Osteoblast (primary cell): ENCODE results near the gene RPL18. TPM values are rescaled to one million over a fixed set of nuclear protein-coding genes. Genes with fewer than 3 reads are reported as not detected.
A peak's percentile ranks its signal among the peaks of the same experiment; 100 is the strongest.

Experiments used
- DNase-seq: peaks from one replicate; pipeline ENCODE4 v3.0.0; 2011; ENCODE audit warnings: low spot score, mixed read lengths; ENCODE audit not compliant: insufficient read length; ENCODE audit errors: missing footprints
- H2AFZ ChIP-seq: 2 replicates; pipeline ENCODE4 v1.6.0; 2011; ENCODE audit warnings: mild to moderate bottlenecking, low read length
- H3K27ac ChIP-seq: 2 replicates; pipeline ENCODE4 v1.5.1; 2011; ENCODE audit warnings: mild to moderate bottlenecking, low read depth, low read length, moderate library complexity
- H3K27me3 ChIP-seq: 2 replicates; pipeline ENCODE4 v1.6.0; 2012; ENCODE audit warnings: mild to moderate bottlenecking, control low read depth, inconsistent platforms, low read length, moderate library complexity; ENCODE audit not compliant: insufficient read depth
- H3K36me3 ChIP-seq: 2 replicates; pipeline ENCODE4 v1.5.1; 2011; ENCODE audit warnings: mild to moderate bottlenecking, low read length, control low read depth, moderate library complexity; ENCODE audit not compliant: insufficient read depth
- H3K4me1 ChIP-seq: 2 replicates; pipeline ENCODE4 v1.5.1; 2011; ENCODE audit warnings: mild to moderate bottlenecking, low read length, control low read depth, moderate library complexity; ENCODE audit not compliant: insufficient read depth
- H3K4me2 ChIP-seq: 2 replicates; pipeline ENCODE4 v1.6.0; 2011; ENCODE audit warnings: mild to moderate bottlenecking, low read length; ENCODE audit not compliant: insufficient read depth
- H3K4me3 ChIP-seq: fragments of 200-600 bp; sonication (generic); 3 replicates; pipeline ENCODE4 v1.5.1; 2012; ENCODE audit warnings: mild to moderate bottlenecking, low read length, inconsistent platforms; ENCODE audit not compliant: insufficient read depth
- H3K79me2 ChIP-seq: 2 replicates; pipeline ENCODE4 v1.6.0; 2012; ENCODE audit warnings: mild to moderate bottlenecking, low read length, control low read depth, inconsistent platforms; ENCODE audit not compliant: insufficient read depth
- H3K9me3 ChIP-seq: 2 replicates; pipeline ENCODE4 v1.5.1; 2011; ENCODE audit warnings: low read depth, low read length, control low read depth
- H4K20me1 ChIP-seq: 2 replicates; pipeline ENCODE4 v1.6.0; 2012; ENCODE audit warnings: mild to moderate bottlenecking, low read length, control low read depth; ENCODE audit not compliant: insufficient read depth
- CTCF ChIP-seq: IDR thresholded peaks from 2 replicates; pipeline ENCODE4 v1.5.1; 2011; ENCODE audit warnings: mild to moderate bottlenecking, low read depth, low read length, moderate library complexity; ENCODE audit errors: extremely low read depth
- total RNA-seq: library from RNA; depleted of rRNA; stranded (reverse); fragments of >200 nt; gene quantifications from 2 replicates; pipeline ENCODE4 v1.2.3, GENCODE V29; 2012

The RPL18 gene
- 1,357 and 1,526 TPM in 2 replicates for total RNA-seq

GRCh38 chr19:48618916-48619691 is at the start of gene RPL18, which contains the start of gene SPHK2:
Gene RPL18, minus strand, starts transcription at chr19:48619178. Its CDS starts 35 bp downstream, at chr19:48619143.
Gene SPHK2, plus strand, starts transcription at chr19:48619506. Its CDS starts 1,009 bp downstream, at chr19:48620515.
- H3K27me3 ChIP-seq = no peaks in the 10 kb centered on the region
- peaks cover 29% of the 10 kb centered on the region for H3K4me1 ChIP-seq
- no peak for TF ChIP-seq CTCF
- H4K20me1 ChIP-seq = peaks cover 41% of the 10 kb centered on the region
- peak within 1 kb of the TSS; percentile 88 for H3K4me2 ChIP-seq
- peak within 1 kb of the TSS; percentile 86 for H2AFZ ChIP-seq
- H3K4me3 ChIP-seq = peak within 1 kb of the TSS; percentile 100
- H3K9me3 ChIP-seq = no peaks in the 10 kb centered on the region
- H3K79me2 ChIP-seq = peaks cover 48% of the 10 kb centered on the region
- DNase-seq = peak; percentile 99
- H3K27ac ChIP-seq = peak within 1 kb of the TSS; percentile 93
- H3K36me3 ChIP-seq = peaks cover 35% of the 10 kb centered on the region

- no peak overlapping the region for H3K4me3 ChIP-seq
- DNase-seq = no peak
- H3K27me3 ChIP-seq = peaks cover 2% of the 10 kb centered on the region
- no peaks in the 10 kb centered on the region for H3K36me3 ChIP-seq
- H3K4me2 ChIP-seq = no peak overlapping the region
- no peaks in the 10 kb centered on the region for H3K9me3 ChIP-seq
- no peaks in the 10 kb centered on the region for H4K20me1 ChIP-seq
- no peaks in the 10 kb centered on the region for H3K79me2 ChIP-seq
- no peak overlapping the region for H2AFZ ChIP-seq
- no peak overlapping the region for H3K27ac ChIP-seq
- H3K4me1 ChIP-seq = no peaks in the 10 kb centered on the region
- no peak for TF ChIP-seq CTCF
These were observed 49.8 kb upstream of the RPL18 start for GRCh38 chr19:48668761-48669160.

GRCh38 chr19:48668332-48668731 is 49.4 kb upstream of the RPL18 start:
- H3K4me2 ChIP-seq = no peak overlapping the region
- no peak overlapping the region for H2AFZ ChIP-seq
- H3K9me3 ChIP-seq = no peaks in the 10 kb centered on the region
- H3K27me3 ChIP-seq = peaks cover 2% of the 10 kb centered on the region
- H3K4me1 ChIP-seq = no peaks in the 10 kb centered on the region
- DNase-seq = peak; percentile 41
- H4K20me1 ChIP-seq = no peaks in the 10 kb centered on the region
- no peaks in the 10 kb centered on the region for H3K36me3 ChIP-seq
- no peak overlapping the region for H3K27ac ChIP-seq
- TF ChIP-seq CTCF = no peak
- H3K4me3 ChIP-seq = no peak overlapping the region
- no peaks in the 10 kb centered on the region for H3K79me2 ChIP-seq

GRCh38 chr19:48665786-48666185 is 46.8 kb upstream of the RPL18 start:
- no peaks in the 10 kb centered on the region for H3K9me3 ChIP-seq
- H3K4me1 ChIP-seq = peaks cover 1% of the 10 kb centered on the region
- H3K4me3 ChIP-seq = no peak overlapping the region
- no peaks in the 10 kb centered on the region for H3K36me3 ChIP-seq
- no peaks in the 10 kb centered on the region for H3K79me2 ChIP-seq
- DNase-seq = peak; percentile 52
- H2AFZ ChIP-seq = no peak overlapping the region
- TF ChIP-seq CTCF = no peak
- peaks cover 2% of the 10 kb centered on the region for H3K27me3 ChIP-seq
- H4K20me1 ChIP-seq = no peaks in the 10 kb centered on the region
- no peak overlapping the region for H3K4me2 ChIP-seq
- H3K27ac ChIP-seq = no peak overlapping the region
